HL-60 (cell line): ENCODE data around the gene SYTL2.
"Not testable (repeated sequence)": the region's sequence is repeated elsewhere in the genome, so short reads cannot be mapped to it uniquely, and the experiment has no call there.

ENCODE experiments used
- DNase-seq, 2 experiments: peaks; one replicate each; pipeline ENCODE4 v3.0.0-alpha.2; 2010 to 2020; ENCODE audit warnings: low read depth in 1 of 2, low spot score in 1 of 2
- H3K27ac ChIP-seq: fragments of 250-450 bp; sonication (Bioruptor Pico); replicated peaks from 2 replicates; pipeline ENCODE4 v1.5.1; 2020; ENCODE audit warnings: mild to moderate bottlenecking, moderate library complexity
- H3K27me3 ChIP-seq: fragments of 250-450 bp; sonication (Bioruptor Pico); 2 replicates; pipeline ENCODE4 v1.5.1; 2021; ENCODE audit warnings: mild to moderate bottlenecking, moderate library complexity; ENCODE audit not compliant: insufficient read depth, poor library complexity, severe bottlenecking
- H3K4me3 ChIP-seq: replicated peaks from 2 replicates; pipeline ENCODE4 v1.5.1; 2011; ENCODE audit warnings: mild to moderate bottlenecking, control low read depth, low read length; ENCODE audit not compliant: insufficient read depth
- GABPA ChIP-seq: IDR thresholded peaks from 2 replicates; pipeline ENCODE4 v1.6.1; 2012; ENCODE audit warnings: low read depth
- POLR2AphosphoS5 ChIP-seq: IDR thresholded peaks from 2 replicates; pipeline ENCODE4 v1.6.1; 2012; ENCODE audit warnings: low read depth
- SPI1 ChIP-seq: IDR thresholded peaks from 2 replicates; pipeline ENCODE4 v1.6.1; 2012; ENCODE audit warnings: low read depth, mild to moderate bottlenecking, borderline replicate concordance
- TF ChIP-seq, protein P1 (sequence below): IDR thresholded peaks from 2 replicates; pipeline ENCODE4 v1.6.1; 2012; ENCODE audit warnings: low read depth; ENCODE audit not compliant: insufficient replicate concordance
- TF ChIP-seq, protein P2 (sequence below): IDR thresholded peaks from one replicate; pipeline ENCODE4 v1.5.1; 2011; ENCODE audit warnings: low read length, control low read depth, inconsistent platforms; ENCODE audit not compliant: insufficient read depth

Gene SYTL2

DNA sequence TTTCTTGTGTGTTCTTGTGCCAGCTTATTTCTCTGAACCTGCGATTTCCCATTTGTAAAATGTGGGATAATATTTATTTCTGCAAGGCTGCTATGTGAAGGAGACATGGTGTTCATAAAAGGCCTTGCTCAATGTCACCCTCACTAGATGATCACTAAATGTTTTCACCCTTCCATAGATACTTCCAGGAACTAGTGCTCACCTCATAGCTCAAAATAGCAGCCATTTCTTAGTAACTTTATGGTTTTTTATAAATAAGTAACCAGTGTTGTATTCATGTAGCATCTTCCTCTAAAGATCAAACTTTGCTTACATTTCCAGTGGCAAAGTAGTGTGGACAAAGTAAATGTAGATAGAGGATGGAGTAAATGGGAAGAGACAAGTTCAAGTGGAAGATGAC, 23.8 kb downstream of the SYTL2 start:
- Histone ChIP-seq H3K27ac (no peak overlapping the region), H3K27me3 (no peaks in the 10 kb centered on the region), H3K4me3 (no peak overlapping the region)
- TF ChIP-seq SPI1 (no peak), POLR2AphosphoS5 (no peak), GABPA (no peak)
- TF ChIP-seq, protein P1, sequence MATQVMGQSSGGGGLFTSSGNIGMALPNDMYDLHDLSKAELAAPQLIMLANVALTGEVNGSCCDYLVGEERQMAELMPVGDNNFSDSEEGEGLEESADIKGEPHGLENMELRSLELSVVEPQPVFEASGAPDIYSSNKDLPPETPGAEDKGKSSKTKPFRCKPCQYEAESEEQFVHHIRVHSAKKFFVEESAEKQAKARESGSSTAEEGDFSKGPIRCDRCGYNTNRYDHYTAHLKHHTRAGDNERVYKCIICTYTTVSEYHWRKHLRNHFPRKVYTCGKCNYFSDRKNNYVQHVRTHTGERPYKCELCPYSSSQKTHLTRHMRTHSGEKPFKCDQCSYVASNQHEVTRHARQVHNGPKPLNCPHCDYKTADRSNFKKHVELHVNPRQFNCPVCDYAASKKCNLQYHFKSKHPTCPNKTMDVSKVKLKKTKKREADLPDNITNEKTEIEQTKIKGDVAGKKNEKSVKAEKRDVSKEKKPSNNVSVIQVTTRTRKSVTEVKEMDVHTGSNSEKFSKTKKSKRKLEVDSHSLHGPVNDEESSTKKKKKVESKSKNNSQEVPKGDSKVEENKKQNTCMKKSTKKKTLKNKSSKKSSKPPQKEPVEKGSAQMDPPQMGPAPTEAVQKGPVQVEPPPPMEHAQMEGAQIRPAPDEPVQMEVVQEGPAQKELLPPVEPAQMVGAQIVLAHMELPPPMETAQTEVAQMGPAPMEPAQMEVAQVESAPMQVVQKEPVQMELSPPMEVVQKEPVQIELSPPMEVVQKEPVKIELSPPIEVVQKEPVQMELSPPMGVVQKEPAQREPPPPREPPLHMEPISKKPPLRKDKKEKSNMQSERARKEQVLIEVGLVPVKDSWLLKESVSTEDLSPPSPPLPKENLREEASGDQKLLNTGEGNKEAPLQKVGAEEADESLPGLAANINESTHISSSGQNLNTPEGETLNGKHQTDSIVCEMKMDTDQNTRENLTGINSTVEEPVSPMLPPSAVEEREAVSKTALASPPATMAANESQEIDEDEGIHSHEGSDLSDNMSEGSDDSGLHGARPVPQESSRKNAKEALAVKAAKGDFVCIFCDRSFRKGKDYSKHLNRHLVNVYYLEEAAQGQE, result no peak
- TF ChIP-seq, protein P2, sequence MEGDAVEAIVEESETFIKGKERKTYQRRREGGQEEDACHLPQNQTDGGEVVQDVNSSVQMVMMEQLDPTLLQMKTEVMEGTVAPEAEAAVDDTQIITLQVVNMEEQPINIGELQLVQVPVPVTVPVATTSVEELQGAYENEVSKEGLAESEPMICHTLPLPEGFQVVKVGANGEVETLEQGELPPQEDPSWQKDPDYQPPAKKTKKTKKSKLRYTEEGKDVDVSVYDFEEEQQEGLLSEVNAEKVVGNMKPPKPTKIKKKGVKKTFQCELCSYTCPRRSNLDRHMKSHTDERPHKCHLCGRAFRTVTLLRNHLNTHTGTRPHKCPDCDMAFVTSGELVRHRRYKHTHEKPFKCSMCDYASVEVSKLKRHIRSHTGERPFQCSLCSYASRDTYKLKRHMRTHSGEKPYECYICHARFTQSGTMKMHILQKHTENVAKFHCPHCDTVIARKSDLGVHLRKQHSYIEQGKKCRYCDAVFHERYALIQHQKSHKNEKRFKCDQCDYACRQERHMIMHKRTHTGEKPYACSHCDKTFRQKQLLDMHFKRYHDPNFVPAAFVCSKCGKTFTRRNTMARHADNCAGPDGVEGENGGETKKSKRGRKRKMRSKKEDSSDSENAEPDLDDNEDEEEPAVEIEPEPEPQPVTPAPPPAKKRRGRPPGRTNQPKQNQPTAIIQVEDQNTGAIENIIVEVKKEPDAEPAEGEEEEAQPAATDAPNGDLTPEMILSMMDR, result no peak
- no peak for DNase-seq

DNA sequence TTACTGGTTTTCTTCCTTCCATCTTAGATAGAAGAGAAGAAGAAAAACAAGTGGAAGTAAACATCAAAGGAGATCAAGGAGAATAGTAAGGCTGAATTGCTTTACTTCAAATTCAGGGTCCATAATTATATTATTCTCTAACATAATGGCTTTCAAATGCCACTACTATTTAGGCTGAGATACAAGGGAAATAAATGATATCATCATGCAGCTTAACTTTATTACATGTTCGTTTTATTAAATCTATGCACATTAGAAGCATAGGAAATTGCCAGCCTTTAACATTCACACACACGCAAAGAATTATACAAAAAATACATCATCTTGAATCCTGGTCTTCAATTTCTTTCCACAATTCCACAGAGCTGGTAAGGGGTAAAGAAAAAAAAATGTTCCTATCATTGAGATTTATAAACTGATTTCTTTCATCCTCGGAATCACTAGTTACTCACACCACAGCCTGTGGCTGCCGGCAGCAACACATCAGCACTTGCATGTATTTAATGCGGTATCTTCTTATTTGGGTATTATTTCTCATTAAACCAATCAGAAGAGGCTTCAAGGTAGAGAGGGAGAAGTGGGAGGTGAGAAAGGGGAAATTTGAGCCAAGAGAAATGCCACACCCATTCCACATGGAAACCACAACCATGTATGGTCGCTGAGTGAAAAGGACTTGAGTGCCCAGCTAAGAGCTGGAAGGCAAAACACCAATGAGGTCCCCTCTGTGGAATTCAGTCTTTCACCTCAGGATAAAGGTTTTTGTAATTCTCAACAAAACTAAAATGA, 26.3 kb downstream of the SYTL2 start:
- no peak overlapping the region for H3K27ac ChIP-seq
- H3K4me3 ChIP-seq, result no peak overlapping the region
- DNase-seq, result no peak
- no peaks in the 10 kb centered on the region for H3K27me3 ChIP-seq
- TF ChIP-seq, protein P2, result no peak
- TF ChIP-seq GABPA, result no peak
- no peak for TF ChIP-seq SPI1
- TF ChIP-seq, protein P1, result no peak
- no peak for TF ChIP-seq POLR2AphosphoS5

DNA sequence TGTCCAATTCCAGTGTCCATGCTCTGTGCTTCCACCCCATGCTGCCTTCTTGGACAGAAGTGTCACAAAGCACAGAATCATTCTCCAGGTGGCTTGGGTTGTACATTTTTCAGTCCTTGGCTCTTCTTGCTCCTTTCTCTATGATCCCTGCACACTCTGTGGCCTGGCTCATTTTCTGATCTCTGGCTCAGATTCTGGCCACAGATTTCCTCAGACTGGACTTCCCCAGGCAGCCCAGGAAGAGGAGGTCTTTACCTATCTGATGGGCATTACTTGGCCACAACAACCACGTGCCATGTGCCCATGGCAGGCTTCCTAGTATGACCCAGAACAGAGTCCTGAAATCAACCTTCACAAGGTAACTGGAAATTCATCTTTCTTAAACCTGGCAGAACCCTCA, 27.2 kb downstream of the SYTL2 start:
- no peak overlapping the region for H3K4me3 ChIP-seq
- no peak overlapping the region for H3K27ac ChIP-seq
- no peak for DNase-seq
- H3K27me3 ChIP-seq, result no peaks in the 10 kb centered on the region
- TF ChIP-seq, protein P1, result no peak
- no peak for TF ChIP-seq POLR2AphosphoS5
- TF ChIP-seq, protein P2, result no peak
- TF ChIP-seq SPI1, result no peak
- TF ChIP-seq GABPA, result no peak

DNA sequence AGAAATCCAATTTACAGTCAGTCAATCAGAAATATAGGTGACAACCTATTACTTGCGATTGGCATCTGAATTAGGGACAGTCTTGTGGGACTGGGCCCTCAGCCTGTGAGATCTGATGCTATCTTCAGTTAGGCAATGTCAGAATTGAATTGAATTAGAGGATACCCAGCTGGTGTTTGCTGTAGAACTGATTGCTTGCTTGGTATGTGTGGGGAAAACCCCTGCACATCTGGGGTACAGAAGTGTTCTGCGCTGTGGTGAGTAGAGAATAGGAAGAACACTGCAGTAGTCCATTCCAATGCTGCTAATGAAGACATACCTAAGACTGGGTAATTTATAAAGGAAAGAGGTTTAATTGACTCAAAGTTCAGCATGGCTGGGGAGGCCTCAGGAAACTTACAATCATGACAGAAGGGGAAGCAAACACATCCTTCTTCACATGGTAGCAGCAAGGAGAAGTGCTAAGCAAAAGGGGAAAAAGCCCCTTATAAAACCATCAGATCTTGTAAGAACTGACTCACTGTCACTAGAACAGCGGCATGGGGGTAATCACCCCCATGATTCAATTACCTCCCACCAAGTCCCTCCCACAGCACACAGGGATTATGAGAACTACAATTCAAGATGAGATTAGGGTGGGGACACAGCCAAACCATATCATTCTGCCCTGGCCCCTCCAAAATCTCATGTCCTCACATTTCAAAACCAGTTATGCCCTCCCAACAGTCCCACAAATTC, 30.0 kb downstream of the SYTL2 start:
- H3K27ac ChIP-seq, H3K4me3 ChIP-seq, DNase-seq, H3K27me3 ChIP-seq: not testable (repeated sequence)
